Ovary (tissue), 9 donors: Measurements from ENCODE around the gene CFHR5. TPM values are rescaled to one million over a fixed set of nuclear protein-coding genes. Genes with fewer than 3 reads are reported as not detected.
"Not testable (repeated sequence)": the region's sequence is repeated elsewhere in the genome, so short reads cannot be mapped to it uniquely, and the experiment has no call there.

Experiments
- DNase-seq, 5 donors: peaks; one replicate each; pipeline ENCODE4 v3.0.0-alpha.2; 2019 to 2020
- H3K27ac ChIP-seq, 2 donors: fragments of 200-600 bp; one replicate each; pipeline versions ENCODE4 v1.5.1 to v1.8.0; 2019 to 2022
- H3K27me3 ChIP-seq: fragments of 200-600 bp; one replicate; pipeline ENCODE4 v1.8.0; 2022
- H3K36me3 ChIP-seq: fragments of 200-600 bp; sonication (generic); one replicate; pipeline ENCODE4 v1.5.1; 2019
- H3K4me1 ChIP-seq: one replicate; pipeline ENCODE4 v1.8.1; 2013; ENCODE audit warnings: mild to moderate bottlenecking, moderate library complexity; ENCODE audit not compliant: insufficient read depth
- H3K4me3 ChIP-seq: fragments of 200-600 bp; sonication (generic); one replicate; pipeline ENCODE4 v1.5.1; 2017
- H3K9me3 ChIP-seq, 2 donors: fragments of 200-600 bp in 1 of 2; sonication (generic) in 1 of 2; one replicate each; pipeline versions ENCODE4 v1.5.1 to v1.8.1; 2013 to 2019; ENCODE audit warnings: mild to moderate bottlenecking in 1 of 2, moderate library complexity in 1 of 2
- CTCF ChIP-seq, 3 donors: fragments of 450-650 bp in 2 of 3; fragments of 200-600 bp in 1 of 3; IDR thresholded peaks; one replicate each; pipeline versions ENCODE4 v1.5.1 to v1.8.0; 2016 to 2022; ENCODE audit warnings: antibody characterized with exemption in 3 of 3, mild to moderate bottlenecking in 1 of 3
- EP300 ChIP-seq: sonication (generic); formaldehyde crosslinking; IDR thresholded peaks from one replicate; pipeline ENCODE4 v1.6.1; 2017; ENCODE audit warnings: antibody characterized with exemption
- POLR2A ChIP-seq: fragments of 450-650 bp; IDR thresholded peaks from one replicate; pipeline ENCODE4 v1.6.1; 2017; ENCODE audit warnings: antibody characterized with exemption, mild to moderate bottlenecking, moderate library complexity
- WGBS, 3 donors: extraction: QIAGEN DNeasy Blood & Tissue Kit in 1 of 3; methylation state at CpG; one replicate each; pipeline versions ENCODE4 v1.1.5 to v1.1.7; 2013 to 2017; 5-methylcytosine and 5-hydroxymethylcytosine counted together
- intact Hi-C, 4 donors: fragments of 100-400 bp; cut with DNase I; formaldehyde crosslinking; loops; one replicate each; pipeline versions ENCODE4 v1.11.0 to v1.15.1; 2022 to 2023
- polyA plus RNA-seq, 2 donors: library from polyadenylated mRNA; stranded (reverse); fragments of 200-250 nt in 1 of 2; fragments of 350-450 nt in 1 of 2; fragmentation: Illumina TruSeq in 1 of 2; extraction: RNeasy Lipid Tissue Mini Kit (QIAGEN cat#74804) in 1 of 2; gene quantifications; one replicate each; pipeline ENCODE4 v1.2.3, GENCODE V29; 2013 to 2014
- total RNA-seq, 7 donors: library from RNA; depleted of rRNA in 2 of 7; stranded (reverse); fragments of >200 nt in 2 of 7; fragmentation: NEBNext Ultra II Directional in 3 of 7; extraction: Animal tissue kit (Norgen Biotek cat#: 25700) in 3 of 7; gene quantifications; one replicate each; pipeline versions ENCODE4 v1.1.0 to v1.2.4, GENCODE V29; 2016 to 2023
- donor health status: DM: no; HTN: no; CAD: no; lungs with moderate emphysema.
- donor health status: DM: no; HTN: no; CAD: no.
- donor health status: Bipolar disorder and iron deficiency.
- donor health status: DM: yes; HTN: yes; CAD: no.
- donor health status: DM: no; HTN: no; CAD: no.
- donor health status: DM: yes; HTN: yes; CAD: no.

The CFHR5 gene
- total and polyA plus RNA-seq, 9 donors, result 0.10 TPM; not detected in 8

- Histone ChIP-seq H3K4me3 (no peak overlapping the region), H3K9me3 (no peaks in the 10 kb centered on the region), H3K36me3 (no peaks in the 10 kb centered on the region), H3K27ac (no peak overlapping the region), H3K4me1 (no peaks in the 10 kb centered on the region), H3K27me3 (no peaks in the 10 kb centered on the region)
- no peak for DNase-seq
- intact Hi-C loops, result no loop called here
- TF ChIP-seq CTCF (IDR thresholded peaks at IDR 0.05), result no peak
- TF ChIP-seq EP300, result no peak
- TF ChIP-seq POLR2A, result no peak
Measured at GRCh38 chr1:197029749-197030148, 52.4 kb downstream of the CFHR5 start.

GRCh38 chr1:197034631-197035339 lies 57.4 kb downstream of the CFHR5 start:
- H3K4me1 ChIP-seq, intact Hi-C loops, H3K27ac ChIP-seq, H3K27me3 ChIP-seq, H3K4me3 ChIP-seq, DNase-seq, H3K9me3 ChIP-seq, H3K36me3 ChIP-seq: not testable (repeated sequence)
- WGBS, 3 donors, result 77 to 90% (median 87%) methylated on average over 6 of the region's 6 CpGs

GRCh38 chr1:197036861-197037260 lies 59.5 kb downstream of the CFHR5 start:
- Histone ChIP-seq H3K36me3 (no peaks in the 10 kb centered on the region), H3K27me3 (no peaks in the 10 kb centered on the region), H3K27ac (no peak overlapping the region), H3K4me1 (no peaks in the 10 kb centered on the region), H3K9me3 (no peaks in the 10 kb centered on the region), H3K4me3 (no peak overlapping the region)
- no peak for DNase-seq
- 96 to 97% (median 97%) methylated on average over 3 of the region's 3 CpGs for WGBS, 3 donors
- intact Hi-C loops, result no loop called here
- TF ChIP-seq EP300 (no peak), CTCF (IDR thresholded peaks at IDR 0.05) (no peak), POLR2A (no peak)

- Histone ChIP-seq H3K27ac (no peak overlapping the region), H3K36me3 (no peaks in the 10 kb centered on the region), H3K4me3 (no peak overlapping the region), H3K9me3 (no peaks in the 10 kb centered on the region), H3K27me3 (no peaks in the 10 kb centered on the region), H3K4me1 (no peaks in the 10 kb centered on the region)
- TF ChIP-seq CTCF (IDR thresholded peaks at IDR 0.05) (no peak), EP300 (no peak), POLR2A (no peak)
- no peak for DNase-seq
- intact Hi-C loops, result no loop called here
- 80 to 82% (median 80%) methylated on average over 7 of the region's 7 CpGs for WGBS, 3 donors
Measured at GRCh38 chr1:197041486-197042353, 64.4 kb downstream of the CFHR5 start.
